Kidney (tissue), 14 donors: Measurements from ENCODE around the gene SLCO3A1. TPM values are rescaled to one million over a fixed set of nuclear protein-coding genes. Genes with fewer than 3 reads are reported as not detected.
A peak's percentile ranks its signal among the peaks of the same experiment; 100 is the strongest.

Experiments used
- DNase-seq, 5 donors: peaks; one replicate each; pipeline ENCODE4 v3.0.0-alpha.2; 2013 to 2020
- FAIRE-seq: peaks from 2 replicates; lab custom pipeline; 2012; peaks lifted over from hg19 to GRCh38; lab: Jason Lieb, UNC
- H3K27ac ChIP-seq, 2 donors: one replicate each; pipeline ENCODE4 v1.7.0; 2013; ENCODE audit warnings: low read depth in 2 of 2, low read length in 2 of 2, inconsistent platforms in 1 of 2
- H3K27me3 ChIP-seq: one replicate; pipeline ENCODE4 v1.7.1; 2013; ENCODE audit warnings: low read length, inconsistent platforms; ENCODE audit not compliant: control insufficient read depth, insufficient read depth
- H3K36me3 ChIP-seq, 3 donors: one replicate each; pipeline versions ENCODE4 v1.7.0 to v1.7.1; 2013; ENCODE audit warnings: low read length in 3 of 3, control low read depth in 1 of 3, inconsistent platforms in 1 of 3; ENCODE audit not compliant: insufficient read depth in 3 of 3, control insufficient read depth in 2 of 3
- H3K4me1 ChIP-seq, 3 donors: one replicate each; pipeline versions ENCODE4 v1.7.0 to v1.7.1; 2013; ENCODE audit warnings: low read length in 3 of 3, inconsistent platforms in 1 of 3, low read depth in 1 of 3; ENCODE audit not compliant: control insufficient read depth in 2 of 3, insufficient read depth in 2 of 3
- H3K4me3 ChIP-seq, 3 donors: one replicate each; pipeline versions ENCODE4 v1.7.0 to v1.8.1; 2013; ENCODE audit warnings: low read length in 3 of 3, control low read depth in 1 of 3, inconsistent platforms in 1 of 3
- H3K9ac ChIP-seq, 3 donors: one replicate each; pipeline versions ENCODE4 v1.7.0 to v1.7.1; 2013; ENCODE audit warnings: low read length in 3 of 3, control low read depth in 1 of 3, inconsistent platforms in 1 of 3
- H3K9me3 ChIP-seq, 3 donors: one replicate each; pipeline versions ENCODE4 v1.7.0 to v1.7.1; 2013; ENCODE audit warnings: low read length in 3 of 3, control low read depth in 1 of 3, inconsistent platforms in 1 of 3; ENCODE audit not compliant: control insufficient read depth in 2 of 3, insufficient read depth in 1 of 3
- CTCF ChIP-seq: IDR thresholded peaks from 3 replicates; pipeline ENCODE4 v1.5.1; 2012; ENCODE audit warnings: mild to moderate bottlenecking, moderate library complexity, borderline replicate concordance; ENCODE audit not compliant: insufficient read depth; ENCODE audit errors: extremely low read depth
- intact Hi-C: fragments of 100-400 bp; cut with DNase I; formaldehyde crosslinking; loops from one replicate; pipeline ENCODE4 v1.11.1; 2022
- polyA plus RNA-seq: library from polyadenylated mRNA; stranded (reverse); fragments of 350-450 nt; fragmentation: Illumina TruSeq; extraction: RNeasy Lipid Tissue Mini Kit (QIAGEN cat#74804); gene quantifications from one replicate; pipeline ENCODE4 v1.2.3, GENCODE V29; 2014; ENCODE audit warnings: low read depth, low replicate concordance; ENCODE audit not compliant: insufficient read depth
- total RNA-seq: library from RNA; stranded (reverse); fragmentation: NEBNext Ultra II Directional; extraction: Animal tissue kit (Norgen Biotek cat#: 25700); gene quantifications from one replicate; pipeline ENCODE4 v1.2.1, GENCODE V29; 2021
- donor health status: control.
- donor health status: control.
- donor health status: control.
- donor health status: control.
- donor health status: control.
- donor health status: DM: yes; HTN: yes; CAD: no.
- donor health status: Normal renal cell carcinoma (clear cell type).

The SLCO3A1 gene
- total and polyA plus RNA-seq, 2 donors from 2014 or later, result 12.8 to 59.4 TPM

DNA sequence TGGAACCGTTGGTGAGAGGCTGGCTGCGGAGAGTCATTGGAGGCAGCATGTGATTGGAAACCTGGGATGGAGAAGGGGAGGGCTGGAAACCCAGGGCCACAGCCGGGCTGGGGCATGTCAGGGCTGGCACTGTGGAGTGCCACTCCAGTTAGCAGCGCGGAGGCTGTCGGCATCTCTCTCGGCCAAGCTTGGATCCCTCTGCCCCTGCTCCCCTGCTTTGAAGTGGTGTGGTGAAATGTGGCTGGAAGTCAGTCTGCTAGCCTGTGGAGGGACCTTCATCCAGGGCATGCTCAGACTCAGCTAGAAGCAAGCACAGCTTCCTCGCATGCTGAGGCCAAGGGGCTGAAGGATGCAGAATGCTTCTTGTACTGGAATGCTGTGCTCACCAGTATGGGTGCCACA, 13.5 kb downstream of the SLCO3A1 start:
- peaks cover 0 to 15% (median 9%) of the 10 kb centered on the region in 3 donors for H3K4me1 ChIP-seq
- peak in 2 of 5 donors; percentile 46 to 81 for DNase-seq

DNA sequence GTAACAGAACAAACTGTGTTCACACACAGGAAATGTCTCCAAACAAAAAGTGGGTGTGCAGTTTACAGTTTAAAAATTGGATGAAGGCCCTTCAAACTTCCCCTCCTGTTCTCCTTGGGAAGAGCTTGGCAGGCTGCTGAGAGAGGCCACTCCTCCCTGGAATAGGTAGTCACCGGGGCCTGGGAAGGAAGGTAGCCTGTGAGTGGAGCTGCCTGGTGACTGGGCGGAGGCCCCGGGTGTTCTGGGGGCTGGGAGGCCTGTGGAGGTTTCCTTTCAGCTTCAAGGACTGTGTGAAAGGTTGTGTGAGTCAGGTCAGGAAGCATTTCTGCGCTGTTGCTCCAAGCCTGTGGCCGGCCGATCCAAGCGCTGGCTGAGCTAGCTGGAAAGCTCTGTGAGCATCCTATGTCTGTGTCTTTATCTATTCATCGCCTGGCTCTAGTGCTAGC, 14.1 kb downstream of the SLCO3A1 start:
- TF ChIP-seq CTCF, result no peak
- Histone ChIP-seq H3K27ac (peak overlapping the region; percentile 34 to 63), H3K4me3 (no peak overlapping the region), H3K27me3 (no peaks in the 10 kb centered on the region), H3K9ac (no peak overlapping the region), H3K36me3 (no peaks in the 10 kb centered on the region), H3K4me1 (peaks cover 0 to 15% (median 9%) of the 10 kb centered on the region in 3 donors), H3K9me3 (no peaks in the 10 kb centered on the region)
- FAIRE-seq (no peak), DNase-seq (peak in 1 of 5 donors; percentile 92)
- intact Hi-C loops, result no loop called here

More for the DNA sequence above, 13.5 kb downstream of the SLCO3A1 start:
- H3K36me3 ChIP-seq, result no peaks in the 10 kb centered on the region
- no peak for TF ChIP-seq CTCF
- intact Hi-C loops, result no loop called here
- H3K9ac ChIP-seq, result no peak overlapping the region
- no peaks in the 10 kb centered on the region for H3K9me3 ChIP-seq
- no peak overlapping the region for H3K4me3 ChIP-seq
- H3K27ac ChIP-seq, result peak overlapping the region; percentile 49 to 72
- H3K27me3 ChIP-seq, result no peaks in the 10 kb centered on the region
- no peak for FAIRE-seq

DNA sequence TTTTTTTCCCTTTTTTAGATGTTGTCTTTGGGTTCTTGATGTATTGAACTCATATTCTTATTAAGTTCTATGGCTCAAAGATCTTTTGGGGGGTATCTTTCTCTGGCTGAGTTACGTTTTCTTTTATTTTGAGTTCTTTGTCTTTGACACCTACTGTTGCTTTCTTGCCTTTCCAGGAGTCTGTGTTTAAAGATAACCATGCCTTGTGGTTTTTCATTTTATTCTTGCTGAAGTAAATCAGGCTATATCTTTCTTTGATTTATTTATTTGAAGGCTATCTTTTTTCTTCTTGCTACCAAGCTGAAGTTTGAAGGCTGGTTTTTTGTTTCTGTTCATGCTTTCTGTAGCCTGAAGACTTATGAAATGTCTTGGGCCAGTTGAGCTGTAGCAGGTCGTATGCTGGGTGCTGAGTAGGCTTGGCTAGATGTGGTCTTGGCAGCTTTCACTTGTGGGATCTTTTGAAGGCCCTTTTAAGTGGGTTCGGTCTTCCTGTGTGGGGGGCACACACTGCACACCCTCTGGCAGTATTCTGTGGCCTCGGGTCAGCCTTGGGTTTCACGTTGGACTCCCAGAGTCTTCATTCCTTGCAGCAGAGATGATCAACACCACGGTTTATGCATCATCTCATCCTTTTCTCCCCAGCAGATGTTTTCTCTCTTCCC, 17.5 kb downstream of the SLCO3A1 start:
- no peak overlapping the region for H3K27ac ChIP-seq
- no peaks in the 10 kb centered on the region for H3K36me3 ChIP-seq
- H3K4me3 ChIP-seq, result no peak overlapping the region
- intact Hi-C loops, result no loop called here
- H3K9me3 ChIP-seq, result no peaks in the 10 kb centered on the region
- no peak for TF ChIP-seq CTCF
- peaks cover 0 to 10% (median 6%) of the 10 kb centered on the region in 3 donors for H3K4me1 ChIP-seq
- DNase-seq, result no peak
- FAIRE-seq, result no peak
- no peaks in the 10 kb centered on the region for H3K27me3 ChIP-seq
- no peak overlapping the region for H3K9ac ChIP-seq
